ENCODE measurements around the gene RGS3.

DNA sequence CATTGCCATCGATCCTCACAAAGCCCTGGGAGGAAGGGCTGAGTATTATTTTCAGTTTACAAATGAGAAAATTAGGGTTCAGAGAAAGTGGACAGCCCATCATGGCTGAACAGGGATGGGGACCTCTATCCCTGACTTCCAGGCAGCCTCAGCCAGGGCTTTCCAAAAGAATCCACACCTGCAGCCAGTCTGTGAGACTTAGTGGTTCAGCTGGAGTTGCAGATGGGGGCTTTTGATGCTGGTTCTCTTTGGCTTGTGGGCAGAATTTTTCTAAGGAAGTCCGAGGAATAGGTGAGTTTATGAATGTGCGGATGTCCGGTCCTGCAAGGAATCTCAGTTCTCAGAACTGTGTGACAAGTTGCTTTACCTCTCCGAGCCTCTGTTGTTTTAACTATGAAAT is 138.1 kb downstream of the RGS3 start:
- TF ChIP-seq, protein P1, sequence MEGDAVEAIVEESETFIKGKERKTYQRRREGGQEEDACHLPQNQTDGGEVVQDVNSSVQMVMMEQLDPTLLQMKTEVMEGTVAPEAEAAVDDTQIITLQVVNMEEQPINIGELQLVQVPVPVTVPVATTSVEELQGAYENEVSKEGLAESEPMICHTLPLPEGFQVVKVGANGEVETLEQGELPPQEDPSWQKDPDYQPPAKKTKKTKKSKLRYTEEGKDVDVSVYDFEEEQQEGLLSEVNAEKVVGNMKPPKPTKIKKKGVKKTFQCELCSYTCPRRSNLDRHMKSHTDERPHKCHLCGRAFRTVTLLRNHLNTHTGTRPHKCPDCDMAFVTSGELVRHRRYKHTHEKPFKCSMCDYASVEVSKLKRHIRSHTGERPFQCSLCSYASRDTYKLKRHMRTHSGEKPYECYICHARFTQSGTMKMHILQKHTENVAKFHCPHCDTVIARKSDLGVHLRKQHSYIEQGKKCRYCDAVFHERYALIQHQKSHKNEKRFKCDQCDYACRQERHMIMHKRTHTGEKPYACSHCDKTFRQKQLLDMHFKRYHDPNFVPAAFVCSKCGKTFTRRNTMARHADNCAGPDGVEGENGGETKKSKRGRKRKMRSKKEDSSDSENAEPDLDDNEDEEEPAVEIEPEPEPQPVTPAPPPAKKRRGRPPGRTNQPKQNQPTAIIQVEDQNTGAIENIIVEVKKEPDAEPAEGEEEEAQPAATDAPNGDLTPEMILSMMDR (IDR thresholded peaks at IDR 0.05) = no peak
- TF ChIP-seq POLR2A (IDR thresholded peaks at IDR 0.05) = no peak

Data from thyroid gland (tissue), 4 donors.